Smooth muscle cell (in vitro differentiated cells): ENCODE results near the gene ARHGEF16. TPM values are rescaled to one million over a fixed set of nuclear protein-coding genes. Genes with fewer than 3 reads are reported as not detected.

Experiments used
- DNase-seq: peaks from one replicate; lab custom pipeline; 2025; ENCODE audit not compliant: unreplicated experiment; lab: John Stamatoyannopoulos, UW
- H2AFZ ChIP-seq: fragments of 200-600 bp; sonication (generic); 2 replicates; pipeline ENCODE4 v1.6.0; 2016; ENCODE audit warnings: antibody characterized with exemption, low read depth, mild to moderate bottlenecking
- H3F3A ChIP-seq: fragments of 200-600 bp; sonication (generic); 2 replicates; pipeline ENCODE4 v1.6.0; 2017; ENCODE audit warnings: antibody characterized with exemption, low read depth
- H3K27ac ChIP-seq: fragments of 200-600 bp; sonication (generic); 2 replicates; pipeline ENCODE4 v1.5.1; 2016; ENCODE audit warnings: low read depth, mild to moderate bottlenecking
- H3K27me3 ChIP-seq: fragments of 200-600 bp; sonication (generic); 2 replicates; pipeline ENCODE4 v1.6.1; 2016; ENCODE audit warnings: low read depth, mild to moderate bottlenecking
- H3K36me3 ChIP-seq: fragments of 200-600 bp; sonication (generic); 2 replicates; pipeline ENCODE4 v1.5.1; 2016; ENCODE audit warnings: low read depth
- H3K4me1 ChIP-seq: fragments of 200-600 bp; sonication (generic); 2 replicates; pipeline ENCODE4 v1.5.1; 2016; ENCODE audit warnings: low read depth
- H3K4me2 ChIP-seq: fragments of 200-600 bp; sonication (generic); 2 replicates; pipeline ENCODE4 v1.6.0; 2016; ENCODE audit warnings: mild to moderate bottlenecking
- H3K4me3 ChIP-seq: fragments of 200-600 bp; sonication (generic); 2 replicates; pipeline ENCODE4 v1.5.1; 2016; ENCODE audit warnings: mild to moderate bottlenecking
- H3K79me2 ChIP-seq: fragments of 200-600 bp; sonication (generic); 2 replicates; pipeline ENCODE4 v1.6.0; 2016; ENCODE audit warnings: low read depth, mild to moderate bottlenecking
- H3K9ac ChIP-seq: fragments of 200-600 bp; sonication (generic); 2 replicates; pipeline ENCODE4 v1.6.0; 2016; ENCODE audit warnings: low read depth
- H3K9me3 ChIP-seq: fragments of 200-600 bp; sonication (generic); replicated peaks from 2 replicates; pipeline ENCODE4 v1.5.1; 2016; ENCODE audit warnings: low read depth
- H4K20me1 ChIP-seq: fragments of 200-600 bp; sonication (generic); 2 replicates; pipeline ENCODE4 v1.6.0; 2016; ENCODE audit warnings: low read depth
- CTCF ChIP-seq: fragments of 200-600 bp; sonication (generic); IDR thresholded peaks from 2 replicates; pipeline ENCODE4 v1.5.1; 2017; ENCODE audit warnings: borderline replicate concordance, mild to moderate bottlenecking, antibody characterized with exemption; ENCODE audit not compliant: insufficient read depth, poor library complexity, severe bottlenecking
- WGBS: methylation state at CpG from one replicate; pipeline ENCODE4 v1.1.7; 2016; ENCODE audit warnings: low lambda C conversion rate; 5-methylcytosine and 5-hydroxymethylcytosine counted together
- polyA plus RNA-seq: library from polyadenylated mRNA; unstranded; fragments of >200 nt; fragmentation: Nextera tagmentation; extraction: Ambion mirVana; gene quantifications from 2 replicates; pipeline ENCODE4 v1.2.1, GENCODE V29; 2016
- total RNA-seq: library from RNA; depleted of rRNA; stranded (reverse); fragments of >200 nt; gene quantifications from 2 replicates; pipeline ENCODE4 v1.2.3, GENCODE V29; 2014

ARHGEF16 gene
- total and polyA plus RNA-seq, 2 experiments from 2014 or later = 4.6 to 6.9 TPM

- Histone ChIP-seq H4K20me1 (no peaks in the 10 kb centered on the region), H3K9ac (no peak overlapping the region), H3K36me3 (no peaks in the 10 kb centered on the region), H3K79me2 (no peaks in the 10 kb centered on the region), H3F3A (no peaks in the 10 kb centered on the region), H3K27ac (no peak overlapping the region), H2AFZ (no peak overlapping the region), H3K4me2 (no peak overlapping the region), H3K9me3 (no peaks in the 10 kb centered on the region), H3K4me3 (no peak overlapping the region), H3K4me1 (no peaks in the 10 kb centered on the region), H3K27me3 (no peaks in the 10 kb centered on the region)
- DNase-seq = no peak
- TF ChIP-seq CTCF = no peak
- 94% methylated on average over 43 of the region's 43 CpGs for WGBS
Observed at GRCh38 chr1:3427711-3428704, 26.5 kb upstream of the ARHGEF16 start.

- no peaks in the 10 kb centered on the region for H3K36me3 ChIP-seq
- H3K4me2 ChIP-seq = no peak overlapping the region
- TF ChIP-seq CTCF = no peak
- H3K27ac ChIP-seq = no peak overlapping the region
- H3K9me3 ChIP-seq = no peaks in the 10 kb centered on the region
- H3F3A ChIP-seq = no peaks in the 10 kb centered on the region
- H3K4me3 ChIP-seq = no peak overlapping the region
- H4K20me1 ChIP-seq = no peaks in the 10 kb centered on the region
- H3K9ac ChIP-seq = no peak overlapping the region
- over 99% methylated on average over 9 of the region's 9 CpGs for WGBS
- H3K79me2 ChIP-seq = no peaks in the 10 kb centered on the region
- no peak for DNase-seq
- H3K4me1 ChIP-seq = no peaks in the 10 kb centered on the region
- no peaks in the 10 kb centered on the region for H3K27me3 ChIP-seq
- H2AFZ ChIP-seq = no peak overlapping the region
Observed at GRCh38 chr1:3428899-3429298, 25.6 kb upstream of the ARHGEF16 start.

GRCh38 chr1:3429320-3429719, 25.1 kb upstream of the ARHGEF16 start:
- H2AFZ ChIP-seq = no peak overlapping the region
- DNase-seq = no peak
- H3K4me3 ChIP-seq = no peak overlapping the region
- H3F3A ChIP-seq = no peaks in the 10 kb centered on the region
- no peaks in the 10 kb centered on the region for H3K27me3 ChIP-seq
- H3K27ac ChIP-seq = no peak overlapping the region
- no peaks in the 10 kb centered on the region for H3K36me3 ChIP-seq
- TF ChIP-seq CTCF = no peak
- no peak overlapping the region for H3K9ac ChIP-seq
- no peaks in the 10 kb centered on the region for H3K79me2 ChIP-seq
- no peaks in the 10 kb centered on the region for H3K4me1 ChIP-seq
- no peaks in the 10 kb centered on the region for H3K9me3 ChIP-seq
- H3K4me2 ChIP-seq = no peak overlapping the region
- WGBS = 97% methylated on average over 13 of the region's 13 CpGs
- H4K20me1 ChIP-seq = no peaks in the 10 kb centered on the region

- H3K79me2 ChIP-seq = no peaks in the 10 kb centered on the region
- WGBS = 97% methylated on average over 16 of the region's 16 CpGs
- no peak overlapping the region for H3K9ac ChIP-seq
- H3K9me3 ChIP-seq = no peaks in the 10 kb centered on the region
- no peaks in the 10 kb centered on the region for H3K36me3 ChIP-seq
- no peak for DNase-seq
- no peak overlapping the region for H2AFZ ChIP-seq
- no peak for TF ChIP-seq CTCF
- H4K20me1 ChIP-seq = no peaks in the 10 kb centered on the region
- H3K27ac ChIP-seq = no peak overlapping the region
- no peaks in the 10 kb centered on the region for H3K27me3 ChIP-seq
- H3K4me3 ChIP-seq = no peak overlapping the region
- no peak overlapping the region for H3K4me2 ChIP-seq
- no peaks in the 10 kb centered on the region for H3F3A ChIP-seq
- H3K4me1 ChIP-seq = no peaks in the 10 kb centered on the region
Observed at GRCh38 chr1:3429766-3430165, 24.7 kb upstream of the ARHGEF16 start.
